Ovary (tissue), 3 donors: ENCODE results near the gene NR2F2.

Source experiments
- EP300 ChIP-seq: sonication (generic); formaldehyde crosslinking; IDR thresholded peaks from one replicate; pipeline ENCODE4 v1.6.1; 2017; ENCODE audit warnings: antibody characterized with exemption
- POLR2A ChIP-seq: fragments of 450-650 bp; IDR thresholded peaks from one replicate; pipeline ENCODE4 v1.6.1; 2017; ENCODE audit warnings: antibody characterized with exemption, mild to moderate bottlenecking, moderate library complexity
- TF ChIP-seq, protein P1 (sequence below), 3 donors: fragments of 450-650 bp in 2 of 3; fragments of 200-600 bp in 1 of 3; IDR thresholded peaks; one replicate each; pipeline versions ENCODE4 v1.5.1 to v1.8.0; 2016 to 2022; ENCODE audit warnings: antibody characterized with exemption in 3 of 3, mild to moderate bottlenecking in 1 of 3
- donor health status: DM: no; HTN: no; CAD: no.

DNA sequence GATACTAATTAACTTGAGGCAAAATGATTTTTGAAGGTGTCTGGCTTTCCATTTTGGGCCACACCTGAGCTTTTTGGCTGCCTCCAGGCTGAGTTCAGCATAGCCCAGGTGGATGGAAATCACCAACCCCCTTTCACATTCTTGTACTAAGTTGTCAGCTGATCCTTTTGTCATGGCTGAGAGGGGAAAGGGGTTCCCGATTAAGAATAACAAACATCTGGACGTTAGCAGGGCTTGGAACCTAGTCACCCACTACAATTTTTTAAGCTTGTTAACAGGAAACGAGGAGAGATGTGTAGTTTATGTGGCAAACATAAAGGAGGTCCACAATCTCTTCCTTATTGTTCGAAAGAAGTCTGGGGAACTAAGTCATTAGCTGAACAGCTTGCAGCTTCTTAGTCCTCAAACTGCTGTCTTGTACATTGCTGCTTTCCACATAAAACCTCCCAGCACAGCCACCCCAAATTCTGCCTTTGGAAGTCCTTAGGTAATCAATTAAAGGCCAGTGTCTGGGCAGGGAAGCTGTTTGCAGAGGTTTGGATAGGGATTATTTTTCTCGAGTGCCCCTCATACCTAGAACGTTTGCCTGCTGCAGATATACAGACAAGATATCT lies 5.0 kb downstream of the NR2F2 start:
- TF ChIP-seq, protein P1, sequence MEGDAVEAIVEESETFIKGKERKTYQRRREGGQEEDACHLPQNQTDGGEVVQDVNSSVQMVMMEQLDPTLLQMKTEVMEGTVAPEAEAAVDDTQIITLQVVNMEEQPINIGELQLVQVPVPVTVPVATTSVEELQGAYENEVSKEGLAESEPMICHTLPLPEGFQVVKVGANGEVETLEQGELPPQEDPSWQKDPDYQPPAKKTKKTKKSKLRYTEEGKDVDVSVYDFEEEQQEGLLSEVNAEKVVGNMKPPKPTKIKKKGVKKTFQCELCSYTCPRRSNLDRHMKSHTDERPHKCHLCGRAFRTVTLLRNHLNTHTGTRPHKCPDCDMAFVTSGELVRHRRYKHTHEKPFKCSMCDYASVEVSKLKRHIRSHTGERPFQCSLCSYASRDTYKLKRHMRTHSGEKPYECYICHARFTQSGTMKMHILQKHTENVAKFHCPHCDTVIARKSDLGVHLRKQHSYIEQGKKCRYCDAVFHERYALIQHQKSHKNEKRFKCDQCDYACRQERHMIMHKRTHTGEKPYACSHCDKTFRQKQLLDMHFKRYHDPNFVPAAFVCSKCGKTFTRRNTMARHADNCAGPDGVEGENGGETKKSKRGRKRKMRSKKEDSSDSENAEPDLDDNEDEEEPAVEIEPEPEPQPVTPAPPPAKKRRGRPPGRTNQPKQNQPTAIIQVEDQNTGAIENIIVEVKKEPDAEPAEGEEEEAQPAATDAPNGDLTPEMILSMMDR (IDR thresholded peaks at IDR 0.05): no peak
- no peak for TF ChIP-seq POLR2A
- no peak for TF ChIP-seq EP300
